OCI-LY1 (cell line): ENCODE data around the gene PYY.

Experiments used
- EZH2 ChIP-seq: fragments of 200-600 bp; sonication (generic), shearing (Covaris generic); IDR thresholded peaks from 2 replicates; pipeline ENCODE4 v1.8.0; 2017; ENCODE audit warnings: borderline replicate concordance, mixed run types, mild to moderate bottlenecking, antibody characterized with exemption, low read length, moderate library complexity, mixed read lengths
- TF ChIP-seq, protein P1 (sequence below): fragments of 200-600 bp; sonication (generic), shearing (Covaris generic); IDR thresholded peaks from 2 replicates; pipeline ENCODE4 v1.5.1; 2017; ENCODE audit warnings: mild to moderate bottlenecking, antibody characterized with exemption, low read length, moderate library complexity, mixed read lengths

DNA sequence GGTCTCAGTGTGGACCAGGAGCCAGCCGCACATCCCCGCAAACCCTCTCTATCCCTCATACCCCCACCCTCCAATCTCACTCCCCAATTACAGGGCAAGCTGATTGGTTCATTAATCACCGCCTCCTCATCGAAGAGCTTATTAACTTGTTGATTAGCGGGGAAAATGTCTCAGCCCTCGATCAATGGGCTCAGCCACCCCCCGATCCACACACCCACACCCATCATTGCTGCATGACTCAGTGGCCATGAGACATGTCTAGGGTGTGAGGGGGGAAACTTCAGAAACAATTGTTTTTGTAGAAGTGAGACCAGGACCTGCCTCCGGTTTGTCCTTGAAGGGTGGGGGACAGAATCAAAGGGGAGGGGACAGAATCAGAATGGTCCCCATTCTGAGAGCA, 2.5 kb upstream of the PYY start:
- TF ChIP-seq, protein P1, sequence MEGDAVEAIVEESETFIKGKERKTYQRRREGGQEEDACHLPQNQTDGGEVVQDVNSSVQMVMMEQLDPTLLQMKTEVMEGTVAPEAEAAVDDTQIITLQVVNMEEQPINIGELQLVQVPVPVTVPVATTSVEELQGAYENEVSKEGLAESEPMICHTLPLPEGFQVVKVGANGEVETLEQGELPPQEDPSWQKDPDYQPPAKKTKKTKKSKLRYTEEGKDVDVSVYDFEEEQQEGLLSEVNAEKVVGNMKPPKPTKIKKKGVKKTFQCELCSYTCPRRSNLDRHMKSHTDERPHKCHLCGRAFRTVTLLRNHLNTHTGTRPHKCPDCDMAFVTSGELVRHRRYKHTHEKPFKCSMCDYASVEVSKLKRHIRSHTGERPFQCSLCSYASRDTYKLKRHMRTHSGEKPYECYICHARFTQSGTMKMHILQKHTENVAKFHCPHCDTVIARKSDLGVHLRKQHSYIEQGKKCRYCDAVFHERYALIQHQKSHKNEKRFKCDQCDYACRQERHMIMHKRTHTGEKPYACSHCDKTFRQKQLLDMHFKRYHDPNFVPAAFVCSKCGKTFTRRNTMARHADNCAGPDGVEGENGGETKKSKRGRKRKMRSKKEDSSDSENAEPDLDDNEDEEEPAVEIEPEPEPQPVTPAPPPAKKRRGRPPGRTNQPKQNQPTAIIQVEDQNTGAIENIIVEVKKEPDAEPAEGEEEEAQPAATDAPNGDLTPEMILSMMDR: no peak
- no peak for TF ChIP-seq EZH2
